Body of pancreas (tissue), 4 donors: ENCODE data around the gene CRYBB1. TPM values are rescaled to one million over a fixed set of nuclear protein-coding genes. Genes with fewer than 3 reads are reported as not detected.

Experiments used
- ATAC-seq: fragments of 150-250 bp; one replicate; pipeline ENCODE4 v1.9.1; 2016
- DNase-seq, 4 donors: peaks; one replicate each; pipeline ENCODE4 v3.0.0-alpha.2; 2019
- H3K27ac ChIP-seq, 4 donors: fragments of 200-600 bp; sonication (generic); 1 replicate in 3 of 4; 2 replicates in 1 of 4; pipeline versions ENCODE4 v1.5.1 to v1.6.1; 2016 to 2019; ENCODE audit warnings: mild to moderate bottlenecking in 1 of 4, mixed read lengths in 1 of 4, moderate library complexity in 1 of 4
- H3K27me3 ChIP-seq, 2 donors: fragments of 200-600 bp; sonication (generic); one replicate each; pipeline ENCODE4 v1.6.0; 2016; ENCODE audit warnings: mild to moderate bottlenecking in 1 of 2
- H3K36me3 ChIP-seq, 2 donors: fragments of 200-600 bp; sonication (generic); replicated peaks in 1 of 2; 2 replicates each; pipeline ENCODE4 v1.5.1; 2016; ENCODE audit warnings: low read depth in 2 of 2; ENCODE audit not compliant: insufficient read depth in 1 of 2
- H3K4me1 ChIP-seq: fragments of 200-600 bp; sonication (generic); one replicate; pipeline ENCODE4 v1.6.0; 2016
- H3K4me3 ChIP-seq, 2 donors: fragments of 200-600 bp; sonication (generic); 1 replicate in 1 of 2; 2 replicates in 1 of 2; pipeline ENCODE4 v1.5.1; 2016 to 2019
- H3K9me3 ChIP-seq, 3 donors: fragments of 200-600 bp; sonication (generic); 1 replicate in 2 of 3; 2 replicates in 1 of 3; pipeline ENCODE4 v1.5.1; 2016
- CTCF ChIP-seq, 7 experiments: fragments of 450-650 bp in 4 of 7; fragments of 200-600 bp in 3 of 7; sonication (generic) in 3 of 7; IDR thresholded peaks; one replicate each; pipeline ENCODE4 v1.5.1; 2016 to 2019; ENCODE audit warnings: antibody characterized with exemption in 7 of 7
- POLR2A ChIP-seq, 3 donors: fragments of 450-650 bp; IDR thresholded peaks; one replicate each; pipeline ENCODE4 v1.6.1; 2016; ENCODE audit warnings: antibody characterized with exemption in 3 of 3, mild to moderate bottlenecking in 2 of 3
- WGBS, 2 donors: methylation state at CpG; one replicate each; pipeline ENCODE4 v1.1.5; 2017; 5-methylcytosine and 5-hydroxymethylcytosine counted together
- intact Hi-C: fragments of 100-400 bp; cut with DNase I; formaldehyde crosslinking; loops from one replicate; pipeline ENCODE4 v1.15.1; 2023
- total RNA-seq, 2 donors: library from RNA; depleted of rRNA; stranded (reverse); fragments of >200 nt; gene quantifications; one replicate each; pipeline ENCODE4 v1.1.0, GENCODE V29; 2016

CRYBB1 gene
- total RNA-seq, 2 donors from 2014 or later = 0.52 TPM; not detected in 1

GRCh38 chr22:26579331-26579886 is 38.4 kb downstream of the CRYBB1 start:
- DNase-seq = no peak
- H3K36me3 ChIP-seq = no peaks in the 10 kb centered on the region
- no peaks in the 10 kb centered on the region for H3K27me3 ChIP-seq
- TF ChIP-seq POLR2A (IDR thresholded peaks at IDR 0.05) (no peak), CTCF (IDR thresholded peaks at IDR 0.05) (no peak)
- no peaks in the 10 kb centered on the region for H3K4me1 ChIP-seq
- 58 to 81% methylated on average over 10 of the region's 10 CpGs for WGBS, 2 donors
- intact Hi-C loops = no loop called here
- ATAC-seq = no peak
- H3K4me3 ChIP-seq = no peak overlapping the region
- no peaks in the 10 kb centered on the region for H3K9me3 ChIP-seq
- no peak overlapping the region for H3K27ac ChIP-seq

GRCh38 chr22:26577081-26577480 is 40.7 kb downstream of the CRYBB1 start:
- no peaks in the 10 kb centered on the region for H3K36me3 ChIP-seq
- no peaks in the 10 kb centered on the region for H3K9me3 ChIP-seq
- no peak overlapping the region for H3K27ac ChIP-seq
- no peak for DNase-seq
- no peak overlapping the region for H3K4me3 ChIP-seq
- TF ChIP-seq POLR2A (IDR thresholded peaks at IDR 0.05) (no peak), CTCF (IDR thresholded peaks at IDR 0.05) (no peak)
- H3K27me3 ChIP-seq = no peaks in the 10 kb centered on the region
- no peak for ATAC-seq
- intact Hi-C loops = no loop called here
- 75 to 80% methylated on average over 7 of the region's 7 CpGs for WGBS, 2 donors
- no peaks in the 10 kb centered on the region for H3K4me1 ChIP-seq

GRCh38 chr22:26576026-26576680 is 41.7 kb downstream of the CRYBB1 start:
- TF ChIP-seq CTCF (IDR thresholded peaks at IDR 0.05) (no peak), POLR2A (IDR thresholded peaks at IDR 0.05) (no peak)
- Histone ChIP-seq H3K36me3 (no peaks in the 10 kb centered on the region), H3K27me3 (no peaks in the 10 kb centered on the region), H3K4me1 (no peaks in the 10 kb centered on the region), H3K27ac (no peak overlapping the region), H3K9me3 (no peaks in the 10 kb centered on the region), H3K4me3 (no peak overlapping the region)
- intact Hi-C loops = no loop called here
- DNase-seq = no peak
- 48 to 73% methylated on average over 8 of the region's 8 CpGs for WGBS, 2 donors
- ATAC-seq = no peak

- Histone ChIP-seq H3K4me3 (no peak overlapping the region), H3K27ac (peak overlapping the region in 1 of 4 donors; percentile 48), H3K4me1 (peaks cover 8% of the 10 kb centered on the region), H3K9me3 (no peaks in the 10 kb centered on the region), H3K36me3 (no peaks in the 10 kb centered on the region), H3K27me3 (no peaks in the 10 kb centered on the region)
- intact Hi-C loops = no loop called here
- ATAC-seq (no peak), DNase-seq (no peak)
- WGBS, 2 donors = 76 to 79% methylated on average over 7 of the region's 7 CpGs
- TF ChIP-seq CTCF (IDR thresholded peaks at IDR 0.05) (no peak), POLR2A (IDR thresholded peaks at IDR 0.05) (no peak)
Observed at GRCh38 chr22:26574001-26574723, 43.7 kb downstream of the CRYBB1 start.
